ENCODE measurements around the gene SRD5A1.

SRD5A1 gene

GRCh38 chr5:6718161-6718681, 85.0 kb downstream of the SRD5A1 start:
- WGBS, 2 donors (ENCODE audit: extremely low coverage in 2 of 2, insufficient read length in 2 of 2, insufficient replicate concordance in 1 of 2): no CpG with 5 or more reads among the region's 14 CpGs
- Histone ChIP-seq H2BK120ac (ENCODE audit: low read depth, low read length) (no peak overlapping the region), H3K4me2 (ENCODE audit: insufficient read depth, low read length, poor library complexity, severe bottlenecking) (no peak overlapping the region), H3K18ac (ENCODE audit: low read length) (no peak overlapping the region), H3K4me3 (ENCODE audit: low read length in 2 of 2) (no peak overlapping the region), H4K91ac (ENCODE audit: low read depth, low read length, poor library complexity) (no peak overlapping the region), H3K36me3 (replicated peaks in 1 of 2; ENCODE audit: control insufficient read depth in 2 of 2, insufficient read depth in 2 of 2, low read length in 2 of 2) (peaks cover 5 to 55% of the 10 kb centered on the region in 2 donors), H3K9ac (ENCODE audit: low read depth, low read length, poor library complexity) (no peak overlapping the region), H3K23ac (ENCODE audit: low read depth, low read length, poor library complexity) (no peak overlapping the region), H3K27ac (replicated peaks; ENCODE audit: low read length) (no peak overlapping the region), H2AK5ac (ENCODE audit: low read depth, low read length) (no peak overlapping the region), H3K79me1 (ENCODE audit: low read depth, low read length) (peaks cover 17% of the 10 kb centered on the region), H3K27me3 (ENCODE audit: control insufficient read depth in 3 of 3, insufficient read depth in 3 of 3, low read depth in 1 of 3, low read length in 3 of 3) (no peaks in the 10 kb centered on the region), H2BK5ac (ENCODE audit: low read length) (no peak overlapping the region), H2BK15ac (ENCODE audit: low read length) (no peak overlapping the region), H3K4ac (ENCODE audit: low read length) (no peak overlapping the region), H3K14ac (ENCODE audit: low read length) (no peak overlapping the region), H2BK12ac (ENCODE audit: low read length) (no peak overlapping the region), H3K4me1 (ENCODE audit: control insufficient read depth in 2 of 2, insufficient read depth in 1 of 2, low read depth in 1 of 2, low read length in 2 of 2) (peaks cover 11 to 18% of the 10 kb centered on the region in 2 donors), H3K9me3 (replicated peaks in 1 of 2; ENCODE audit: control insufficient read depth in 2 of 2, insufficient read depth in 1 of 2, low read depth in 1 of 2, low read length in 2 of 2) (no peaks in the 10 kb centered on the region), H4K8ac (ENCODE audit: low read depth, low read length) (no peak overlapping the region), H2AFZ (ENCODE audit: low read length) (no peak overlapping the region)
- no peak for DNase-seq (ENCODE audit: low spot score)

DNA sequence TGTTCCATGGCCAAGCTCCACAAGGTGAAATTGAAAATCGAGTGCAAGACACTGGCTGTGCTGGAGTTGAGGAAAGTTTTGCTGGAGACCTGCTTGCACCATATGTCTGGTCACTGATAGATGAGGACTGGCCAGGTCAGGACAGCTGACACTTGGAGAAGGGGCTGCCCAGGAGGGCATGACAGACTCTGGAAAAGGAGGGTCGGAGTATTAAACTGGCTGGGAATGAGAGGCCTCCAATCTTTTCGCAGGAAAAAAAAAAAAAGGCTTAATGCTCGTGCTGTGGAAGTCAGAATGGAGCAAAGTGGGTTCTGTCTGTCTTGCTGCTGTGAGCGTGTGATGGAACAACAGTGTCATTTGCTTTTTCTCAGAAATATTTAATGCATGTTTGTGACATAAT, 85.5 kb downstream of the SRD5A1 start:
- no peak overlapping the region for H3K9ac ChIP-seq (ENCODE audit: low read depth, low read length, poor library complexity)
- no peak overlapping the region for H2BK12ac ChIP-seq (ENCODE audit: low read length)
- H4K91ac ChIP-seq (ENCODE audit: low read depth, low read length, poor library complexity): no peak overlapping the region
- H3K4me2 ChIP-seq (ENCODE audit: insufficient read depth, low read length, poor library complexity, severe bottlenecking): no peak overlapping the region
- H3K27me3 ChIP-seq (ENCODE audit: control insufficient read depth in 3 of 3, insufficient read depth in 3 of 3, low read depth in 1 of 3, low read length in 3 of 3): no peaks in the 10 kb centered on the region
- no peak overlapping the region for H2BK5ac ChIP-seq (ENCODE audit: low read length)
- H3K27ac ChIP-seq (replicated peaks; ENCODE audit: low read length): no peak overlapping the region
- H3K79me1 ChIP-seq (ENCODE audit: low read depth, low read length): peaks cover 17% of the 10 kb centered on the region
- H3K4ac ChIP-seq (ENCODE audit: low read length): no peak overlapping the region
- no peak overlapping the region for H2BK120ac ChIP-seq (ENCODE audit: low read depth, low read length)
- H3K23ac ChIP-seq (ENCODE audit: low read depth, low read length, poor library complexity): no peak overlapping the region
- no peaks in the 10 kb centered on the region for H3K9me3 ChIP-seq (replicated peaks in 1 of 2; ENCODE audit: control insufficient read depth in 2 of 2, insufficient read depth in 1 of 2, low read depth in 1 of 2, low read length in 2 of 2)
- H3K4me3 ChIP-seq (ENCODE audit: low read length in 2 of 2): no peak overlapping the region
- no peak for DNase-seq (ENCODE audit: low spot score)
- H3K14ac ChIP-seq (ENCODE audit: low read length): no peak overlapping the region
- no peak overlapping the region for H4K8ac ChIP-seq (ENCODE audit: low read depth, low read length)
- H2AK5ac ChIP-seq (ENCODE audit: low read depth, low read length): no peak overlapping the region
- H3K36me3 ChIP-seq (replicated peaks in 1 of 2; ENCODE audit: control insufficient read depth in 2 of 2, insufficient read depth in 2 of 2, low read length in 2 of 2): peaks cover 6 to 60% of the 10 kb centered on the region in 2 donors
- H3K4me1 ChIP-seq (ENCODE audit: control insufficient read depth in 2 of 2, insufficient read depth in 1 of 2, low read depth in 1 of 2, low read length in 2 of 2): peaks cover 11 to 18% of the 10 kb centered on the region in 2 donors
- WGBS, 2 donors (ENCODE audit: extremely low coverage in 2 of 2, insufficient read length in 2 of 2, insufficient replicate concordance in 1 of 2): no CpG with 5 or more reads among the region's 5 CpGs
- H2BK15ac ChIP-seq (ENCODE audit: low read length): no peak overlapping the region
- no peak overlapping the region for H3K18ac ChIP-seq (ENCODE audit: low read length)
- H2AFZ ChIP-seq (ENCODE audit: low read length): no peak overlapping the region

- H2AFZ ChIP-seq (ENCODE audit: low read length): no peak overlapping the region
- WGBS, 2 donors (ENCODE audit: extremely low coverage in 2 of 2, insufficient read length in 2 of 2, insufficient replicate concordance in 1 of 2): no CpG with 5 or more reads among the region's 5 CpGs
Measured at GRCh38 chr5:6719417-6719816, 86.2 kb downstream of the SRD5A1 start.

DNA sequence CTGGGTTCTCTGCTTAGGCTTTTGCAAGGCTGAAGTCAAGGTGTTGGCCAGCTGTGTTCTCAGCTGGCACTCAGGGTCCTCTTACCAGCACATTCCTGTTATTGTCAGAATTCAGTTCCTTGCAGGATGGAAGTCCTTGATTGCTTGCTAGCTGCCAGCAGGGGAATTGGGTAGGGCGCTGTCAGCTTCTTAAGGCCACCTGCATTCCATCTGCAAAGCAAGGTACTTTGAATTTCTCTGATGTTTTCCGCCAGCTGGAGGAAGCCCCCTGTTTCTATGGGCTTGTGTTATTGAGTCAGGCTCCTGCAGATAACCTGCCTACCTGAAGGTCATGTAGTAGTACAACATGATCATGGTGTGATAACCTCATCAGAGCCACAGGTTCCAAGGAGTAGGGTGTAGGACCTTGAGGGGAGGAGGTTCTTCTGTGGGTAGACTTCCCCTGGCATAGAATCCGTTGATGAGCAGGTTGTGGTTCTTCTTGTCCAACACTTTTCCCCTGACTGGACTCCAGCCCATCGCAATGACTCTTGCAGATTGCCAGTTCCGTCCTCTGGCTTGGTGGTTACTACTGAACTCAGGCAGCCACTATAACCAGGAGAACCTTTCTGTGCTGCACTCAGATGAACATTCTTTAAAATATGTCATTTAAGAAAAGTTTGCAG, 86.8 kb downstream of the SRD5A1 start:
- Histone ChIP-seq H2AK5ac (ENCODE audit: low read depth, low read length) (no peak overlapping the region), H3K4me1 (ENCODE audit: control insufficient read depth in 2 of 2, insufficient read depth in 1 of 2, low read depth in 1 of 2, low read length in 2 of 2) (peaks cover 11 to 16% of the 10 kb centered on the region in 2 donors), H4K91ac (ENCODE audit: low read depth, low read length, poor library complexity) (no peak overlapping the region), H3K18ac (ENCODE audit: low read length) (no peak overlapping the region), H3K9ac (ENCODE audit: low read depth, low read length, poor library complexity) (no peak overlapping the region), H3K9me3 (replicated peaks in 1 of 2; ENCODE audit: control insufficient read depth in 2 of 2, insufficient read depth in 1 of 2, low read depth in 1 of 2, low read length in 2 of 2) (no peaks in the 10 kb centered on the region), H2BK120ac (ENCODE audit: low read depth, low read length) (no peak overlapping the region), H2BK12ac (ENCODE audit: low read length) (no peak overlapping the region), H3K4me3 (ENCODE audit: low read length in 2 of 2) (no peak overlapping the region), H3K36me3 (replicated peaks in 1 of 2; ENCODE audit: control insufficient read depth in 2 of 2, insufficient read depth in 2 of 2, low read length in 2 of 2) (peaks cover 9 to 71% of the 10 kb centered on the region in 2 donors), H4K8ac (ENCODE audit: low read depth, low read length) (no peak overlapping the region), H3K79me1 (ENCODE audit: low read depth, low read length) (peaks cover 17% of the 10 kb centered on the region), H3K27ac (replicated peaks; ENCODE audit: low read length) (no peak overlapping the region), H2BK5ac (ENCODE audit: low read length) (no peak overlapping the region), H2AFZ (ENCODE audit: low read length) (no peak overlapping the region), H3K14ac (ENCODE audit: low read length) (no peak overlapping the region), H3K4me2 (ENCODE audit: insufficient read depth, low read length, poor library complexity, severe bottlenecking) (no peak overlapping the region), H2BK15ac (ENCODE audit: low read length) (no peak overlapping the region), H3K23ac (ENCODE audit: low read depth, low read length, poor library complexity) (no peak overlapping the region), H3K4ac (ENCODE audit: low read length) (no peak overlapping the region), H3K27me3 (ENCODE audit: control insufficient read depth in 3 of 3, insufficient read depth in 3 of 3, low read depth in 1 of 3, low read length in 3 of 3) (no peaks in the 10 kb centered on the region)
- WGBS, 2 donors (ENCODE audit: extremely low coverage in 2 of 2, insufficient read length in 2 of 2, insufficient replicate concordance in 1 of 2): no CpG with 5 or more reads among the region's 5 CpGs
- no peak for DNase-seq (ENCODE audit: low spot score)

More at GRCh38 chr5:6719417-6719816, 86.2 kb downstream of the SRD5A1 start:
- no peak overlapping the region for H3K4me2 ChIP-seq (ENCODE audit: insufficient read depth, low read length, poor library complexity, severe bottlenecking)
- no peaks in the 10 kb centered on the region for H3K27me3 ChIP-seq (ENCODE audit: control insufficient read depth in 3 of 3, insufficient read depth in 3 of 3, low read depth in 1 of 3, low read length in 3 of 3)
- H3K4me1 ChIP-seq (ENCODE audit: control insufficient read depth in 2 of 2, insufficient read depth in 1 of 2, low read depth in 1 of 2, low read length in 2 of 2): peaks cover 11 to 18% of the 10 kb centered on the region in 2 donors
- no peak overlapping the region for H2AK5ac ChIP-seq (ENCODE audit: low read depth, low read length)
- no peak overlapping the region for H2BK15ac ChIP-seq (ENCODE audit: low read length)
- no peaks in the 10 kb centered on the region for H3K9me3 ChIP-seq (replicated peaks in 1 of 2; ENCODE audit: control insufficient read depth in 2 of 2, insufficient read depth in 1 of 2, low read depth in 1 of 2, low read length in 2 of 2)
- no peak overlapping the region for H3K23ac ChIP-seq (ENCODE audit: low read depth, low read length, poor library complexity)
- H2BK12ac ChIP-seq (ENCODE audit: low read length): no peak overlapping the region
- H3K18ac ChIP-seq (ENCODE audit: low read length): no peak overlapping the region
- peaks cover 17% of the 10 kb centered on the region for H3K79me1 ChIP-seq (ENCODE audit: low read depth, low read length)
- H4K8ac ChIP-seq (ENCODE audit: low read depth, low read length): no peak overlapping the region
- no peak overlapping the region for H3K27ac ChIP-seq (replicated peaks; ENCODE audit: low read length)
- H3K9ac ChIP-seq (ENCODE audit: low read depth, low read length, poor library complexity): no peak overlapping the region
- H3K4me3 ChIP-seq (ENCODE audit: low read length in 2 of 2): no peak overlapping the region
- no peak overlapping the region for H2BK120ac ChIP-seq (ENCODE audit: low read depth, low read length)
- H4K91ac ChIP-seq (ENCODE audit: low read depth, low read length, poor library complexity): no peak overlapping the region
- H2BK5ac ChIP-seq (ENCODE audit: low read length): no peak overlapping the region
- DNase-seq (ENCODE audit: low spot score): no peak
- H3K36me3 ChIP-seq (replicated peaks in 1 of 2; ENCODE audit: control insufficient read depth in 2 of 2, insufficient read depth in 2 of 2, low read length in 2 of 2): peaks cover 7 to 67% of the 10 kb centered on the region in 2 donors
- H3K14ac ChIP-seq (ENCODE audit: low read length): no peak overlapping the region
- H3K4ac ChIP-seq (ENCODE audit: low read length): no peak overlapping the region
